Neural progenitor cell (in vitro differentiated cells): ENCODE data around the gene RACGAP1.

ENCODE experiments used
- CTCF ChIP-seq: fragments of 200-600 bp; sonication (generic); IDR thresholded peaks from 2 replicates; pipeline ENCODE4 v1.5.1; 2017; ENCODE audit warnings: antibody characterized with exemption, mild to moderate bottlenecking
- EZH2 ChIP-seq: fragments of 200-600 bp; sonication (generic); IDR thresholded peaks from 2 replicates; pipeline ENCODE4 v1.6.1; 2017; ENCODE audit warnings: antibody characterized with exemption, mild to moderate bottlenecking, moderate library complexity
- EZH2phosphoT487 ChIP-seq: fragments of 200-600 bp; sonication (generic); IDR thresholded peaks from 2 replicates; pipeline ENCODE4 v1.6.1; 2017; ENCODE audit warnings: antibody characterized with exemption

GRCh38 chr12:49979791-49980190 lies 45.5 kb downstream of the RACGAP1 start:
- no peak for TF ChIP-seq EZH2
- no peak for TF ChIP-seq CTCF
- TF ChIP-seq EZH2phosphoT487: no peak
